WTC11 (cell line): ENCODE data around the gene USP7.

Experiments used
- CREB1 ChIP-seq: sonication (generic); formaldehyde crosslinking; IDR thresholded peaks from 2 replicates; pipeline ENCODE4 v1.8.0; 2023; ENCODE audit warnings: mild to moderate bottlenecking, missing genetic modification reagents
- ERG ChIP-seq: fragments of 250-450 bp; sonication (Bioruptor Pico); IDR thresholded peaks from 2 replicates; pipeline ENCODE4 v1.8.0; 2021; ENCODE audit warnings: mild to moderate bottlenecking
- STAT6 ChIP-seq: sonication (generic); formaldehyde crosslinking; conservative IDR thresholded peaks from 2 replicates; pipeline ENCODE4 v1.8.1; 2023; ENCODE audit warnings: mild to moderate bottlenecking, low read depth, missing genetic modification reagents, moderate library complexity
- TF ChIP-seq, protein P1 (sequence below): sonication (generic); formaldehyde crosslinking; conservative IDR thresholded peaks from 2 replicates; pipeline ENCODE4 v1.8.1; 2022; ENCODE audit warnings: mild to moderate bottlenecking, missing genetic modification reagents
- TF ChIP-seq, protein P2 (sequence below): sonication (generic); formaldehyde crosslinking; IDR thresholded peaks from 2 replicates; pipeline ENCODE4 v1.8.1; 2023; ENCODE audit warnings: mild to moderate bottlenecking, missing genetic modification reagents, moderate library complexity

GRCh38 chr16:8868416-8869211 is 95.1 kb downstream of the USP7 start, which contains the start of gene CARHSP1:
- TF ChIP-seq, protein P1, sequence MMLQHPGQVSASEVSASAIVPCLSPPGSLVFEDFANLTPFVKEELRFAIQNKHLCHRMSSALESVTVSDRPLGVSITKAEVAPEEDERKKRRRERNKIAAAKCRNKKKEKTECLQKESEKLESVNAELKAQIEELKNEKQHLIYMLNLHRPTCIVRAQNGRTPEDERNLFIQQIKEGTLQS (CRISPR knock-in tag), result no peak
- TF ChIP-seq STAT6 (CRISPR knock-in tag) (no peak), ERG (CRISPR knock-in tag) (no peak), CREB1 (CRISPR knock-in tag) (no peak)
- TF ChIP-seq, protein P2, sequence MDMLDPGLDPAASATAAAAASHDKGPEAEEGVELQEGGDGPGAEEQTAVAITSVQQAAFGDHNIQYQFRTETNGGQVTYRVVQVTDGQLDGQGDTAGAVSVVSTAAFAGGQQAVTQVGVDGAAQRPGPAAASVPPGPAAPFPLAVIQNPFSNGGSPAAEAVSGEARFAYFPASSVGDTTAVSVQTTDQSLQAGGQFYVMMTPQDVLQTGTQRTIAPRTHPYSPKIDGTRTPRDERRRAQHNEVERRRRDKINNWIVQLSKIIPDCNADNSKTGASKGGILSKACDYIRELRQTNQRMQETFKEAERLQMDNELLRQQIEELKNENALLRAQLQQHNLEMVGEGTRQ (CRISPR knock-in tag), result no peak
